ENCODE measurements around the gene TBX1.

DNA sequence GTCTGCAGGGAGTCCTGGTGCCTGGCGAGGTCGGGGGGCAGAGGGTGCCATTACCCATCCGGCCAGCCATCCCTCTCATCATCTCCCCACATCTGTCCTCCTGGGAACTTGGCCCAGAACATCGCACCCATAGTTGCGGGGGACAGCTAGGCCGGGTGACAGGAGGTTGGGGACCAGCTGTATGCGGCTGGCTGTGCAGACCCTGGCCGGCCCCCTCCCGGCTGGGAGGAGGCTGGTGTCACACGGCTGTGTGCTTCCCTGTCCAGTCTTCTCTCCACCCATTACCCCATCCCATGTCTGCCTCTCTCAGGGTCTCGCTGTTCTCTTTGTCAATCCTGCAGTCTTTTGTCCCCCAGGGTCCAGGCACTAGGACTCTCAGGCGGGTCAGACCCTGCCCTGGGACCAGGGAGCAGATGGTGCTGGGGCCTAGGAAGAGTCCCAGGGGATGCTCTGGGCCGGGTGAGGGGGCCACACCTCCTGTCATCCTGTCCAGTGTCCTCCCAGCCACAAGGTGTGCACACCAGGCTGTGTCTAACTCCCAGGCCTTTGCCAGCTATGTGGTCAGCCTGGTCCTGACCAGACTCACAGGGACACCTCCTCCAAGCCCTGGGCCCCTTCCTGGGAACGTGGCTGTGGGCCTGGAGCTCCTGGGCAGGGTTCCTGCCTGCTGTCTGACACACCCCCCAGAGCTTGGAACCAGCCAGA is 6.4 kb upstream of the TBX1 start:
- no peak for TF ChIP-seq CTCF (conservative IDR thresholded peaks at IDR 0.05; ENCODE audit: low read length)
- TF ChIP-seq EZH2phosphoT487 (IDR thresholded peaks at IDR 0.05; ENCODE audit: borderline replicate concordance, low read depth, low read length) = no peak
